GM21390 (cell line): ENCODE data around the gene B3GNT4.
"Not testable (repeated sequence)": the region's sequence is repeated elsewhere in the genome, so short reads cannot be mapped to it uniquely, and the experiment has no call there.

Experiments
- ATAC-seq: cut with Tn5 transposase; IDR thresholded peaks from one replicate; pipeline ENCODE4 v1.9.1; 2021; ENCODE audit not compliant: unreplicated experiment

Gene B3GNT4

DNA sequence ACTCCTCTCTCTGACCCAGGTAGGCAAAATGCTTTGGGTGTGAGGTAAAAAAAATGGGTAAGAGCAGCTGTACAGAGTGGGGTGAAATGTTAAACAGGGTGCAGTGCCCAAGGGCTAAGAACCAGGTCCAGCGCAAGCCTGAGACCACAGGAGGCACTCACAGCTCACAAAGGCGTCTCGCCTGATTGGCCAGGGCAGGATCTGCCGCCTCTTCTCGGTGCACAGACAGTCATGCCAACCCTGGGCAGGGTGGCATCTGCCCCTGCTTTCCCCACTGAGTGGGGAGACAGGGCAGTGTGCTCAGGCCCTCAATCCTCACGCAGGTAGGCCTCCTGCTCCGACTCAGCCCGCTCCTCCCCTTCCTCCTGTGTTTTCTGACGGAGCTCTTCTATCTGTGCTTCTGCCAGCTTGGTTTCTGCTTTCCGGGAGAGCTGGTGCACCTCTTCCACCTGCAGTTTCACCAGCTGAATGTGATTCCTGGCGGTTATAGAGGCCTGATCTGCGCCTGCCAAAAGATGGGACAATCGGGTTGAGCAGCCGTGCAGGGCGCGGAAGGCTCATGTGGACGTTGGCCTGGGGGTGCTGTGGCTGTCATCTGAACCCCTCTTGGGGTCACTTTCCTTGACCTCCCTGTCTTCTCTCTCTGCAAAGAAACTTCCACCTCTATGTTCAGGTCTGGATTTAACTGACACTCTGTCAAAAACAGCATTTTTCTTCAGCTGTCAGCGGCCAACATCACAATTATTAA, 4.7 kb downstream of the B3GNT4 start:
- no peak for ATAC-seq

DNA sequence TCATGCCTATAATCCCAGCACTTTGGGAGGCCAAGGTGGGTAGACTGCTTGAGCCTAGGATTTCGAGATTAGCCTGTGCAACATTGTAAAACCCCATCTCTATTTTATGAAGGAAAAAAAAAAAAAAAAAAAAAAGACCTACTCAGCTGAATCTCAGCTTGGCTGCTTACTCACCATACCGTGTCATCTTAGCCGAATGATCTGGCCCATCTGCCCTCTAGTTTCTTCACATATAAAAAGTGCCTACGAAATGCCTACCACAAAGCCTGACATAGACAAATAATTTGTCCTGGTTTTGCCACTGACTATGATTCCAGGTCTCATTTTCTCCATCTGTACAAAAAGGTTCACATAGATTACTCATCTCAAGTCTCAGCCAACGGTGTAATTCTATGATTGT, 12.3 kb downstream of the B3GNT4 start:
- ATAC-seq: no peak

DNA sequence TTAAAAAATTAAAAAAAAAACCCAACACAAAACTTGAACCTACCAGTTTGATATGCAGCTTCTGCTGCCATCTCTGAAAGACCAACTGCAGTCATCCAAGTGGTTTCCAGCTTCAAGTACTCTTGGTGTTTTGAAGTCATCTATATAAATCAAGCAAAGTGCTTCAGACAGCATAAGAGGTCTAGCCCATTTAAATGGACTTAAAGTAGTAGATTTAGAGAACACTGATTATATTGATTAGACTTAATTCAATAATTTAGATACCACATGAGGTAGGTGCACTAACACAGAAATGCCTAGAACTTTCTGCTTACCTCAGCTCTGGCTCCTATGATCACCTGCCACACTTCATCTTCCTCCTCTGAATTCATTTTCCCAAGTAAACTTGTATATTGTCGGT, 12.9 kb downstream of the B3GNT4 start:
- ATAC-seq: no peak

DNA sequence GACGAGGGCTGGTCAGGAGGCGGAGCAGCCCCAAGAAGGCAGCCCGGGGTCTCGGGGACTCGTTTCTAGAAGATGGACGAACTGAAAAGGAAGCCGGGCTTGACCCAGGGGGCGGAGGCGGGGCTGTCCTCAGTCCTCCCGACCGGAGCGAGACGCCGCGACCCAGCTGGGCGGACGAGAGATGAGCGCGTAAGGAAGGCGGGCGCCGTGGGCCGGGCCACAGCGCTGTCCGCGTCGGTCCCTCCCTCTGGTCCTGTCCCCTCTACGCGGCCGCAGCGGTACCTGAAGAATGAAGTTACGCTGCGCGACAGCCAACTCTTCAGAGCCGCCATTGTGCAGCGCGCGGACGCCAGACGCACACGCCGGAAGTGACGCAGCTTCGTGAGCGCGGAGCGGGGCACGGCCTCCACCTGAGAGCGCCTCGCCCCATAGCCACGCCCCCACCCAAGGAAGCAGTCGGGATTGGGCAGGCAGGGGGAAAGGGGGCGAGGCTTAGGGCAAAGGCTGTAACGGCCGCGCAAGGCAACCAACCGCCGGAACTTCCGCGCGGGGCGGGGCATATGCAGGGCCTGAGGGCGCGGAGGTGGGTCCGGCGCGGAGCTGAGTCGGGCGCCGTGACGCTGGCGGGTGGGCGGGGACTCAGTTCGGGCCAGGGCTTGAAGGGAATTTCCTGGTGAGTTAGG, 22.3 kb downstream of the B3GNT4 start, which contains the start of gene DIABLO:
Gene DIABLO, minus strand, starts transcription at position 370 of the 683 bp plus-strand sequence. Its CDS starts 38 bp downstream, at position 332.
- ATAC-seq: peak; percentile 95

DNA sequence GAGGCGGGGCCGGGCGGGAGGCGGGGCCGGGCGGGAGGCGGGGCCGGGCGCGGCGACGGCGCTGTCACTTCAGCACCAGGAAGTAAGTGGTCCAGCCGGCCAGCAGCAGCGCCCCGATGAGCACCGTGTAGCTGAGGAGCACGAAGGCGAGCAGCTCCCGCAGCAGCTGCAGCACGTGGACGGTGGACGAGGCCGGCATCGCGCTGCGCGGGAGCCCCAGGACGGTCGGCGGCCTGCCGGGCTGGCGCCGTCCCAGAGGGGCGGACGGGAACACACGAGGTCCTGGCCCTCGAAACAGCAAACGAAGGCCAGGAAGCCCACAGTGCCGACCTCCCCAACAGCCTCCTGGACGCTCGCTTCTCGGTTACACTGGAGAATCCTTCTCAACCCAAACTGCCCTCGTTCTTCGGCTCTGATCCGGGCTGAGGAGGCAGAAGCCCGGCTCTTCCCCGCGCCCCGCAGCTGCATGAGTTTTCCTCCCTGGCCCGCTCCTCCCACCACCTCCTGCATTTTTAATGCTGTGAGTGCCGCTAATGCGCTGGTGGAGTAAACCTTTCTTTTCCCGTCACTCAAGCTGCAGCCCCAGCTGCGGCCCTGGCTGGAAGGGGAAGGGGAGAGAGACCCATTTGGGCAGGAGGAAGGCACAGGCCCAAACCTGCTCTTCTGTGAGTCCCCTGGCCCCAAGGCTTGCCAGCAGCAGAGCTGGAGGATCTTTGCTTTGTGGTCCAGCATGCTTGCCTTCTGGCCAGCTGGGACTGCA, 23.0 kb downstream of the B3GNT4 start:
- ATAC-seq: no peak

DNA sequence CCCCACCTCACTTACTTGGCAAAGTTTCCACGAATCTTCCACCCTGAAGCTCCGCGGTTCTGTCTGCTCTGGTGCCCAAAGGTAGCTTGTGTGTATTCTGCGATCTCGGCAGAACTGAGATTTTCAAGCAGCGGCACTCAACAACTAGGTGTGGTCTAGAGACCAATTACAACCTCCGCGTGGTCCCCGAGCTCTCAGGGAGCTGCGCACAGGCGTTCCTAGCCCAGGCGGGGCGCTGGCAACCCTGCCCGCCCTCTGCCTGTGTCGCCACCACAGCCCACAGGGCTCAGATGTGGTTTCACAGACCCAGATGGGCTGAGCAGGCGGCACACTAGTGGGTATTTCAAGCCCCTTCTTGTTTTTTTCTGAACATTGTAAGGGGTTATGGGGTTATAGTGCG, 23.8 kb downstream of the B3GNT4 start:
- ATAC-seq: no peak

DNA sequence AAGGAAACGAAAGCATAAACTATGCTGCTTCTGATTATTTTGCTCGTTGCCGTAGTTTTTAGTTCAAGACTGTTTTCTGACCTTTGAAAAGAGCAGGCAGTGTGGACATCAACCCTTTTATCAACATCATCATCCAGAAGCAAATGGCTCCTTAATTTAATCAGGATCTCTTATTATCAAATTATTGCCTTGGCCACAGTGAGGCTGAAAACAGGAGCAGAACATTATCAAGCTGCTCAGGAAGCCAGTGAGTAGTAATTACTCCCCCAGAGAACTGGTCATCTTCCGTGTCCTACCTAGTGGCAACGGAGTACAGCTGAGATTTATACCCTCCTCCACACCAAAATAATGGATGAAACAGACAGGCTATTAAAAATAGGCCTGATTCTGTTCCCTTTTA, 24.6 kb downstream of the B3GNT4 start:
- ATAC-seq: no peak

DNA sequence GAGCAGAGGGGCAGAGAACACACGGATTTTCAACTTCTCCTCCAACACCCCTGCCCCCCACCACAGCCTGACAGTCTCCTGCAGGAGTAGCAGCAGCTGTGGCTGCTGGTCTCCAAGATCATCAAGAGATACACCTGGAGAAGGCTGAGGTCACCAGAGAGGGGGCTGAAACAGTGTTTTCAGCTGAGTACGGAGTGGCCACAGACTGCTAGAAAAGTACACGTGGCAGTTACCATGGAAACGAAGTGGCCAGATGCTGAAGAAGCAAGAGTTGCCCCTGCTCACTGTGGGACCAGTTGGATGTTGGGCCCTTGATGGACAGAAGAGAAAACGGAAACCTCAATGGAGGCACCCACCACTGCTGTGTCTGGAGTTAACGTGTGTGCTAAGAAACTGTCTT, 27.3 kb downstream of the B3GNT4 start:
- no peak for ATAC-seq

DNA sequence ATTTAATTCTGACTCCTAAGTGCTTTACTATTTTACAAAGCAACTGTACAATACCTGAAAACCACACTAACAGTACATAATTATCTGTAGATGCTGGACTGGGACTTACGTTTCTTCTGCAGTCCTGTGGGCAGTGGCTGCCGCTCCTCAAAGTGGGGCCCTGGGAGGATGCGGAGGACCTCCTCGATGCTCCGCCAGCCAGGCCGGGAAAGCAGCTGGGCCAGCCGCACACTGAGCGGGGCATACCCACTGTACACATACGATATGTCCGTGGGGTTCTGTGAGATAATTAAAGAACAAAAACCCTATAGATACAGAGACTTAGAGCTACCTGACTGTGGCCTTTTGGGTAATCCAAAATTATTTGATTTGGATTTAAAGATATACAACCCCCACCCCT, 29.2 kb downstream of the B3GNT4 start:
- no peak for ATAC-seq

DNA sequence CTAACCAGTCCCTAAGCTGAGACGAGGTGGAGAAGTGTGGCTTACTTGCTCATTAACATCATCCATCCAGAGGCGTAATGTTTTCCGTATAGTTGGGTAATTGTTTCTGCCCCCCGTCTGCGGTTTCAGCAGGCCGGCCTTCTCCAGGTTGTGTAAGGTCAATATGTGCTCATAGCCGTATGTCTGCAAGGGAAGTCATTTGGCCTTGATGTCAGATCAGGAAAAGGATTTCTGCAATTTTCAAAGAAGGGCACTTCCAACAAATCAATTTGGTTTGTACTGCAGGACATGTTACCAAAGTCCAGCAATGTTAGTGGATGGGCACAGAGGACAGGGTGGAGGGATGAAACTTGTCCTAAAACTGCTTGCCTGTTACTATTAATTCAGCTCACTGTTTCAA, 32.2 kb downstream of the B3GNT4 start:
- no peak for ATAC-seq

DNA sequence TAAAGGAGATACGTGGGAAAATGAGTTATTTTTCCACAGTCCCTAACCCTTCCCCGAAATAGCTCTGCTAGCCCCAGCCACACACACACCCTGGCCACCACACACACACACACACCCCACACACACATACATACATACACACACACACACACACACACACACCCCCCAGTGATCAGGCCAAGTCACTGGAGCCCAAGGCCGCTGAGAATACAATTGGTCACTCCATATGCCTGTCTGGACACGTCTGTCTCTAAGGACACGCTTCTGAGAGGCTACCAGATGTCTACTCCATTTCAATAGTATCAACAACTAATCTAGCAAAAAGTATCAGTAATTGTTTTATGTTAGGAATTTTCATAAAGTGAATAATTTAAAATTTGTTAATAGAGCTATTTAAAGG, 35.4 kb downstream of the B3GNT4 start:
- ATAC-seq: no peak

DNA sequence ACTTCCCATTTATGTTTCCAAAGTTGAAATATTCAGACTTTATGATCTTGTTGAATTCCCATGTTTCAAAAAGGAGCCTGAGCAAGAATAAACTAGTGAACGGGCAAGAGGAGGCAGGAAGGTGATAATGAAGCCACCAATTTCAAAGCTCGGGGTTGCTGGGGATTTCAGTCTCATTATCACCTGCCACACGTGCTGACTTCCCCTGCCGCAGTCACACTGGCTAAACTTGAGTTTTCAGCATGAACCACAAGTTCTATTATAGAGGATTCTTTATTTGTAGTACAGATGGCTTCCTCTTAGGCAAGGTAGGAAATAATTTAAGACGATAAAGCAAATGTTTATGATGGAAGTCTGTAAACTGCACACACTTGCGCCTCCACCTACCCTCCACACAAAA, 40.5 kb downstream of the B3GNT4 start:
- ATAC-seq: no peak

DNA sequence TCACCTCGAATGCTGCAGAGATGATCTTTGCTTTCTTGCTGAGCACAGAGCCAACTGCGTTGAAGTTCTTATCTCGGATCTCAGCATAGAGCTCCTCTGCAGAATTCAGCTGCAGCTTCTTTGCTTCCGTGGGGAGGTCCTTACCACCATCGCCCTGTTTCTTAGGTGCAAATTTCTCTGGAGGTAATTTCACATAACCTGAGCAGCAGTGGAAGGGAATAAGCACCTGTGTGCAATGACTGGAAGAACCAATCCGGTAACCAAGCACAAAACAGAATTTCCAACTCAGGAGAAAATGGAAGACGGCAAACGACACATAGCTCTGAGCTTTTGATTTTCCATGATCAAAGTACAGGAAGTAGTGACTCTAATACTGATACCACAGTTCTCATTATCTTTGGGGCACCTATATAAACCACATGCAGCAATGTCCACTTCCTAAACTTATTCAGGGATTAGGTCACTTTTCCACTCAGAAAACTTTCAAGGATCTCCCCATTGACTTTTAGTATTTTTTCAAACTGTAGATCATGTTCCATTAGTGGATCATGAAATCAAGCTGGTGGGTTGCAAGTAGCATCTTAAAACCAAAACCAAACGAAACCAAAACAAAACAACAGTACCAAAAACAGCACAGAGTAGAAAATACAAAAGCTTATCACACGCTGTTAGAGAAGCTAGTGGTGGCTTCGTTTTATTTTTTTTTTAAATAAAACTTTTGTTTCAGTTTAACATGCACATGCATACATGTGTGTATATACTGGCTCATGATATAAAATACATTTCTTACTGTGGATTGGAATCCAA, 41.3 kb downstream of the B3GNT4 start:
- no peak for ATAC-seq

DNA sequence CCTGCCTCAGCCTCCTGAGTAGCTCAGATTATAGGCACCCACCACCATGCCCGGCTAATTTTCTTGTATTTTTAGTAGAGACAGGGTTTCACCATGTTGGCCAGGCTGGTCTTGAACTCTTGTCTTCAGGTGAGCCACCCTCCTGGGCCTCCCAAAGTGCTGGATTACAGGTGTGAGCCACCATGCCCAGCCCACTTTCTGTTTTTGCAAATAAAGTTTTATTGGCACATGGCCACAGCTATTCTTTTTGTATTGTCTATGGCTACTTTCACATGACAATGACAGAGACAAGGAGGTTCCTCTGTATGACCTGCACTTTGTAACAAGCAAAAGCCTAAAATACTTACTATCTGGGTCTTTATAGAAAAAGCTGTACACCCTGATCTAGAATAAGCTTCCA, 42.0 kb downstream of the B3GNT4 start:
- no peak for ATAC-seq

DNA sequence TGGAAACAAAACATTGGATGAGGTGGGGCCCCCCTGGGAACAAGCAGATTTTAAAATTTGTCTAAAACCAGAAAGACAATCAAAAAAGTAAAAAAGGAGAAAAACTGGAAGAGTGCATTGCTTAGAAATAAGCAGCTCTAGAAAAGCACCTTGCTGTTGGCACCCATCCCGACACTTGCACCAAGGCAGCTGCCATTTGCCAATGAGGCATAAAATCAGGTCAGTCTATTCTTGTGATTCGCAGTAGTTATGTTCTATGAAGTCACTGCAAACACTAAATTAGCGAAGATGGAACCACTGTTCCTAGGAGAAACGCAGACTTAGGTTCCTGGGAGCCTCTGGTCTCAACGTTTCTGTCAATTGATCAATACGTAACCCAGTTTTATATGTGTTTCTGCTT, 46.5 kb downstream of the B3GNT4 start:
- ATAC-seq: no peak

DNA sequence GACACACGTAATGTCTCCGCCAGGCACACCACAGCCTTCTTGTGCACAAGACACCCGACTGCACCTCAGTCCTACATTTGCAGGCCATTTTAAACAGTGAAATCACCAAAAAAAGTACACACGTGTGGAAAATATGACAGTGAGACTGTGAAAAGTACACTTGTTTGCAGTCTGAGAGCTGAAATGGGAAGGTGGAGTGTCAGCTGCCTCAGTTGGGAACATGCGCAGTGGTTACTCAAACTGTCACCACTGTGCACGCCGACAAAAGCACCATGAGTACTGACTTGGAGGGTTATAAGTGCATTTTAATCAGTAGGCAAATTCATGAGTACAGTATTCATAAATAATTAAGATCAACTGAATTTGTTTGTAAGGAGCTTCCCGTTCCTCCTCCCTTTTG, 47.0 kb downstream of the B3GNT4 start:
- ATAC-seq: no peak

DNA sequence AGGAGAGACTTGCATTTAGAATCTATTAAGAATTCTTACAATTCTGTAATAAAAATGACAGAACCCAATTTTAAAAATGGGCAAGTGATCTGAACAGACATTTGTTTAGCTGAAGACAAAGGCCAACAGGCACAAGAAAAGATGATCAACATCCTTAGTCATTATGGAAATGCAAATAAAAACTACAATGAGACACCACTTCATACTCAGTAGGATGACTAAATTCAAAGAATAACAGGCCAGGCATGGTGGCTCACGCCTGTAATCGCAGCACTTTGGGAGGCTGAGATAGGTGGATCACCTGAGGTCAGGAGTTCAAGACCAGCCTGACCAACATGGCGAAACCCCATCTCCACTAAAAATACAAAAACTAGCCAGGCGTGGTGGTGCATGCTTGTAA, 55.0 kb downstream of the B3GNT4 start:
- ATAC-seq: not testable (repeated sequence)
